ENCODE measurements around the gene STAG1.

DNA sequence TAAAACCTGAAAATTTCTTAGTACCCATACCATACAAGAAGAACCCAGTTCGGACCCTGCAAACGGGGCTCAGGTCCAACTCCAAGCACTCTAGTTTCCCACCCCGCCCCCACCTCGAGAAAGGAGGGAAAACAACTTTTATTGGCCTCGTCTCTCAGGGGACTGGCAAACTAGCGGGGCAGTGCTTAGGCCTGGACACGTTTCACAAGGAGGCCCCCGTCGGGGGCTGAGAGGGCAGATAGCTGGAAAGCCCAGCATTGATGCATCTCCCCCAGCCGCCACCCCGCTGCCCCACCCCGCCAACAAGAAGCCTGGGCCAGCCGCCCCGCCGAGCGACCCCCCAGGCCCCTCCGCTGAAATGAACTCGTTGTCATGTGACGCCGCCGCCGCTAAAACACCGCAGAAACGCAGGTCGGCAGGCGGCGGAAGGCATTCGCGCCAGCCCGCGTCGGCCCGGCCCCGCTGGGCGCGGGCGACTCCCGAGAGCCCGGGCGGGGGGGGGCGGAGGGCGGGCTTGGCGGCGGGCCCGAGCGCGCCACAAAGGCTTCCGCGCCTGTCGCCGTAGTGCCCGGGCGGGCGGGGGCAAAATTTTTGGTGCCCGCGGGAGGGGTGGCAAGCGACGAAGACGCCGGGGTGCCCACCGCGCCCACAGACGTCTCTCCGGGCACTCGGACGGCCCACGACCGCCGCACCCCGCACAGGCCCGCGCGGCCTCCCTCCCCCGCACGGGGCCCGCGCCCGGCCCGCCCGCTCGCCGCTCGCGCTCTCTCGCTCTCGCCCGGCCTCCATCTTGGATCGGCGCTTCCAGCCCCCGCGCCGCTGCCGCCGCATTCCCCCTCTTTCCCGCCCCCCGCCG is 634 bp downstream of the STAG1 start:
- TF ChIP-seq PHF8 (CRISPR knock-in tag; IDR thresholded peaks at IDR 0.05) (peak; percentile 31; the same call in 1 of the 2 replicates), EHMT2 (IDR thresholded peaks at IDR 0.05; ENCODE audit: borderline replicate concordance, low read depth, low read length) (no peak), POLR2A (IDR thresholded peaks at IDR 0.05; ENCODE audit: insufficient read depth in 1 of 2, low read depth in 2 of 2, low read length in 2 of 2) (peak; percentile 51 to 77; a peak in 3 of 4 replicates)
- TF ChIP-seq, protein P1, sequence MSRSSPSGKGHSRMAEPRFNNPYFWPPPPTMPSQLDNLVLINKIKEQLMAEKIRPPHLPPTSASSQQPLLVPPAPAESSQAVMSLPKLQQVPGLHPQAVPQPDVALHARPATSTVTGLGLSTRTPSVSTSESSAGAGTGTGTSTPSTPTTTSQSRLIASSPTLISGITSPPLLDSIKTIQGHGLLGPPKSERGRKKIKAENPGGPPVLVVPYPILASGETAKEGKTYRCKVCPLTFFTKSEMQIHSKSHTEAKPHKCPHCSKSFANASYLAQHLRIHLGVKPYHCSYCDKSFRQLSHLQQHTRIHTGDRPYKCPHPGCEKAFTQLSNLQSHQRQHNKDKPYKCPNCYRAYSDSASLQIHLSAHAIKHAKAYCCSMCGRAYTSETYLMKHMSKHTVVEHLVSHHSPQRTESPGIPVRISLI (CRISPR knock-in tag; IDR thresholded peaks at IDR 0.05; ENCODE audit: borderline replicate concordance), result no peak
- TF ChIP-seq, protein P2, sequence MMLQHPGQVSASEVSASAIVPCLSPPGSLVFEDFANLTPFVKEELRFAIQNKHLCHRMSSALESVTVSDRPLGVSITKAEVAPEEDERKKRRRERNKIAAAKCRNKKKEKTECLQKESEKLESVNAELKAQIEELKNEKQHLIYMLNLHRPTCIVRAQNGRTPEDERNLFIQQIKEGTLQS (CRISPR knock-in tag; IDR thresholded peaks at IDR 0.05), result no peak
- TF ChIP-seq, protein P3, sequence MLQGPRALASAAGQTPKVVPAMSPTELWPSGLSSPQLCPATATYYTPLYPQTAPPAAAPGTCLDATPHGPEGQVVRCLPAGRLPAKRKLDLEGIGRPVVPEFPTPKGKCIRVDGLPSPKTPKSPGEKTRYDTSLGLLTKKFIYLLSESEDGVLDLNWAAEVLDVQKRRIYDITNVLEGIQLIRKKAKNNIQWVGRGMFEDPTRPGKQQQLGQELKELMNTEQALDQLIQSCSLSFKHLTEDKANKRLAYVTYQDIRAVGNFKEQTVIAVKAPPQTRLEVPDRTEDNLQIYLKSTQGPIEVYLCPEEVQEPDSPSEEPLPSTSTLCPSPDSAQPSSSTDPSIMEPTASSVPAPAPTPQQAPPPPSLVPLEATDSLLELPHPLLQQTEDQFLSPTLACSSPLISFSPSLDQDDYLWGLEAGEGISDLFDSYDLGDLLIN (CRISPR knock-in tag; IDR thresholded peaks at IDR 0.05; ENCODE audit: borderline replicate concordance), result no peak

Measured in HepG2 (cell line).